SU-DHL-6 (cell line): ENCODE results near the gene EXT2.

ENCODE experiments used
- H2AFZ ChIP-seq: fragments of 200-600 bp; sonication (generic); 2 replicates; pipeline ENCODE4 v1.6.1; 2014; ENCODE audit warnings: low read depth, mild to moderate bottlenecking, moderate library complexity, mixed read lengths, antibody characterized with exemption, low read length; ENCODE audit not compliant: severe bottlenecking
- H3F3A ChIP-seq: fragments of 200-600 bp; shearing (Covaris generic); 2 replicates; pipeline ENCODE4 v1.6.0; 2016; ENCODE audit warnings: antibody characterized with exemption, mild to moderate bottlenecking; ENCODE audit not compliant: insufficient read depth
- H3K27ac ChIP-seq: fragments of 200-600 bp; sonication (generic); 2 replicates; pipeline ENCODE4 v1.5.1; 2016; ENCODE audit warnings: low read depth, mild to moderate bottlenecking, low read length, moderate library complexity, mixed read lengths
- H3K27me3 ChIP-seq: fragments of 200-600 bp; sonication (generic), shearing (Covaris generic); 2 replicates; pipeline ENCODE4 v1.6.0; 2014; ENCODE audit warnings: mild to moderate bottlenecking, low read length
- H3K36me3 ChIP-seq: fragments of 200-600 bp; sonication (generic); 2 replicates; pipeline ENCODE4 v1.6.1; 2014; ENCODE audit warnings: mild to moderate bottlenecking, low read length, mixed read lengths
- H3K4me2 ChIP-seq: fragments of 300-600, 200-600 bp; shearing (Covaris generic), sonication (generic); 2 replicates; pipeline ENCODE4 v1.6.0; 2014; ENCODE audit warnings: low read length, low read depth, mild to moderate bottlenecking; ENCODE audit not compliant: poor library complexity, severe bottlenecking
- H3K4me3 ChIP-seq: fragments of 200-600 bp; sonication (generic); 2 replicates; pipeline ENCODE4 v1.5.1; 2014; ENCODE audit warnings: antibody characterized with exemption, low read length, mild to moderate bottlenecking, mixed read lengths; ENCODE audit not compliant: insufficient read depth, poor library complexity, severe bottlenecking
- H3K79me2 ChIP-seq: fragments of 200-600 bp; sonication (generic); 2 replicates; pipeline ENCODE4 v1.6.1; 2014; ENCODE audit warnings: mild to moderate bottlenecking, low read length, moderate library complexity; ENCODE audit not compliant: insufficient read depth
- H3K9ac ChIP-seq: fragments of 200-600 bp; sonication (generic); 2 replicates; pipeline ENCODE4 v1.7.0; 2014; ENCODE audit warnings: mild to moderate bottlenecking, low read length
- H3K9me2 ChIP-seq: fragments of 200-600 bp; sonication (generic); replicated peaks from 2 replicates; pipeline ENCODE4 v1.6.1; 2014; ENCODE audit warnings: low read length; ENCODE audit not compliant: insufficient read depth
- H3K9me3 ChIP-seq: fragments of 200-600 bp; sonication (generic); 2 replicates; pipeline ENCODE4 v1.6.1; 2014; ENCODE audit warnings: low read length, mixed read lengths; ENCODE audit not compliant: insufficient read depth
- H4K20me1 ChIP-seq: fragments of 200-600 bp; sonication (generic); 2 replicates; pipeline ENCODE4 v1.6.1; 2014; ENCODE audit warnings: low read depth, mild to moderate bottlenecking, antibody characterized with exemption, low read length, moderate library complexity, mixed read lengths
- EZH2phosphoT487 ChIP-seq: fragments of 200-600 bp; sonication (generic), shearing (Covaris generic); conservative IDR thresholded peaks from 2 replicates; pipeline ENCODE4 v1.6.1; 2018; ENCODE audit warnings: mild to moderate bottlenecking, antibody characterized with exemption, low read length, moderate library complexity, mixed read lengths
- TF ChIP-seq, protein P1 (sequence below): fragments of 200-600 bp; sonication (generic); IDR thresholded peaks from one replicate; pipeline ENCODE4 v1.5.1; 2017; ENCODE audit warnings: antibody characterized with exemption, mild to moderate bottlenecking, low read length, moderate library complexity; ENCODE audit not compliant: insufficient read depth, poor library complexity, severe bottlenecking

EXT2 gene

GRCh38 chr11:44263738-44264437, 168.4 kb downstream of the EXT2 start:
- TF ChIP-seq EZH2phosphoT487, result no peak
- TF ChIP-seq, protein P1, sequence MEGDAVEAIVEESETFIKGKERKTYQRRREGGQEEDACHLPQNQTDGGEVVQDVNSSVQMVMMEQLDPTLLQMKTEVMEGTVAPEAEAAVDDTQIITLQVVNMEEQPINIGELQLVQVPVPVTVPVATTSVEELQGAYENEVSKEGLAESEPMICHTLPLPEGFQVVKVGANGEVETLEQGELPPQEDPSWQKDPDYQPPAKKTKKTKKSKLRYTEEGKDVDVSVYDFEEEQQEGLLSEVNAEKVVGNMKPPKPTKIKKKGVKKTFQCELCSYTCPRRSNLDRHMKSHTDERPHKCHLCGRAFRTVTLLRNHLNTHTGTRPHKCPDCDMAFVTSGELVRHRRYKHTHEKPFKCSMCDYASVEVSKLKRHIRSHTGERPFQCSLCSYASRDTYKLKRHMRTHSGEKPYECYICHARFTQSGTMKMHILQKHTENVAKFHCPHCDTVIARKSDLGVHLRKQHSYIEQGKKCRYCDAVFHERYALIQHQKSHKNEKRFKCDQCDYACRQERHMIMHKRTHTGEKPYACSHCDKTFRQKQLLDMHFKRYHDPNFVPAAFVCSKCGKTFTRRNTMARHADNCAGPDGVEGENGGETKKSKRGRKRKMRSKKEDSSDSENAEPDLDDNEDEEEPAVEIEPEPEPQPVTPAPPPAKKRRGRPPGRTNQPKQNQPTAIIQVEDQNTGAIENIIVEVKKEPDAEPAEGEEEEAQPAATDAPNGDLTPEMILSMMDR, result no peak
- Histone ChIP-seq H3K27ac (no peak overlapping the region), H3K79me2 (no peaks in the 10 kb centered on the region)

DNA sequence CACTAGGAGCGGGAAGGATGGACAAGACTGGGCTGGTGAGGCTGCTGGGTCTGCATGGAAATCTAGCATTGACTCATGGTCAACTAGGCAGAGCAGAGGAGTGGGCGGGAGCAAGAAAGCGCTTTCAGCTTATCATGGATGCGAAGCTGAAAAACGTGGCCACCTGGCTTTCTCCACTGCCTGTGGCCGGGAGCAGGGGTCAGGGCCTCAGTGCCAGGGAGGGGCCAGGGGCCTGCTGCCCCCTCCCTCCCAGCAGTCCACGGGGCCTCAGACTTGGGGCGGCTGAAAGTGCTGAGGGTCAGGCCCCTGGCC, 168.9 kb downstream of the EXT2 start:
- Histone ChIP-seq H3K9me2 (no peaks in the 10 kb centered on the region), H3K9ac (no peak overlapping the region), H3K27ac (no peak overlapping the region), H4K20me1 (no peaks in the 10 kb centered on the region), H3K36me3 (no peaks in the 10 kb centered on the region), H3K79me2 (no peaks in the 10 kb centered on the region), H3K9me3 (no peaks in the 10 kb centered on the region), H3F3A (no peaks in the 10 kb centered on the region), H2AFZ (no peak overlapping the region), H3K27me3 (no peaks in the 10 kb centered on the region), H3K4me2 (no peak overlapping the region), H3K4me3 (no peak overlapping the region)
- TF ChIP-seq EZH2phosphoT487, result no peak
- TF ChIP-seq, protein P1, result no peak

More at GRCh38 chr11:44263738-44264437, 168.4 kb downstream of the EXT2 start:
- Histone ChIP-seq H3F3A (no peaks in the 10 kb centered on the region), H3K27me3 (no peaks in the 10 kb centered on the region), H2AFZ (no peak overlapping the region), H3K9me2 (no peaks in the 10 kb centered on the region), H3K4me3 (no peak overlapping the region), H3K9ac (no peak overlapping the region), H3K9me3 (no peaks in the 10 kb centered on the region), H3K4me2 (no peak overlapping the region), H4K20me1 (no peaks in the 10 kb centered on the region), H3K36me3 (no peaks in the 10 kb centered on the region)

DNA sequence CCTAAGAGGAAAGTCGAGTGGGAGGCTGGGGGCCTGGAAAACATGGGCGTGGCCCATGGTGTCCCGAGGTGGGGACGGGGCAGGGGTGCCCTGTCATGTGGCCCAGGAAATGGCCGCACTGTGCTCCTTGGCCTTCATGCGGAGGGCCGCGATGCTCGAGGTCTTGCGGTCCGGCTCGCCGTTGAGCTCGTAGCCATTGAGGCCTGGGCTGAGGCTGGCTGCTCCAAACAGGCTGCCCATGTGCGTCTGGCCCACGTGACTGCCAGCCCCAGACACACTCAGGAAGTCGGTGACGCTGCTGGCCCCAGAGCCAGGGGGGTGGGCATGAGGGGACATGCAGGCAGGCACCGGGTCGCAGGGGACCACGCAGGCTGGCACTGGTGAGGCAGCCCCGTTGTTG, 169.3 kb downstream of the EXT2 start:
- Histone ChIP-seq H3K9ac (no peak overlapping the region), H2AFZ (no peak overlapping the region), H3F3A (no peaks in the 10 kb centered on the region), H3K9me3 (no peaks in the 10 kb centered on the region), H3K4me3 (no peak overlapping the region), H3K36me3 (no peaks in the 10 kb centered on the region), H3K27ac (no peak overlapping the region), H3K9me2 (no peaks in the 10 kb centered on the region), H3K4me2 (no peak overlapping the region), H4K20me1 (no peaks in the 10 kb centered on the region), H3K27me3 (no peaks in the 10 kb centered on the region), H3K79me2 (no peaks in the 10 kb centered on the region)
- TF ChIP-seq, protein P1, result no peak
- no peak for TF ChIP-seq EZH2phosphoT487
